SK-N-SH treated with all-trans-retinoic acid at 6 μM for 48 hours (cell line): ENCODE results near the gene SEC62.

Experiments
- ATAC-seq: fragments of 200-7000 bp; cut with Tn5 transposase; 3 replicates; pipeline ENCODE4 v1.9.1; 2020; ENCODE audit warnings: mild to moderate bottlenecking, moderate library complexity
- ARNTL ChIP-seq: fragments of 450-650 bp; formaldehyde crosslinking; IDR thresholded peaks from 2 replicates; pipeline ENCODE4 v1.5.0; 2020; ENCODE audit warnings: low read depth, mild to moderate bottlenecking, moderate library complexity, borderline replicate concordance
- BACH2 ChIP-seq: fragments of 250-450 bp; sonication (Bioruptor Pico); IDR thresholded peaks from 2 replicates; pipeline ENCODE4 v1.9.0; 2021; ENCODE audit warnings: mild to moderate bottlenecking, borderline replicate concordance
- CREB5 ChIP-seq: fragments of 250-450 bp; sonication (Bioruptor Pico); IDR thresholded peaks from 2 replicates; pipeline ENCODE4 v1.5.1; 2020; ENCODE audit warnings: low read depth, mild to moderate bottlenecking, moderate library complexity
- CSDC2 ChIP-seq: fragments of 250-450 bp; sonication (Bioruptor Pico); IDR thresholded peaks from 2 replicates; pipeline ENCODE4 v1.5.0; 2020; ENCODE audit warnings: mild to moderate bottlenecking, moderate library complexity
- CSRNP3 ChIP-seq: fragments of 250-450 bp; sonication (Bioruptor Pico); IDR thresholded peaks from 2 replicates; pipeline ENCODE4 v1.5.1; 2021; ENCODE audit warnings: mild to moderate bottlenecking, moderate library complexity
- GLIS3 ChIP-seq: fragments of 250-450 bp; sonication (Bioruptor Pico); IDR thresholded peaks from 2 replicates; pipeline ENCODE4 v1.5.0; 2020; ENCODE audit warnings: mild to moderate bottlenecking, moderate library complexity
- ISL1 ChIP-seq: fragments of 250-450 bp; sonication (Bioruptor Pico); IDR thresholded peaks from 2 replicates; pipeline ENCODE4 v2.1.2; 2022; ENCODE audit warnings: mild to moderate bottlenecking, moderate library complexity
- OSR1 ChIP-seq: fragments of 250-450 bp; sonication (Bioruptor Pico); IDR thresholded peaks from 2 replicates; pipeline ENCODE4 v1.8.0; 2022; ENCODE audit warnings: moderate library complexity, mild to moderate bottlenecking, inconsistent platforms
- PATZ1 ChIP-seq: fragments of 250-450 bp; sonication (Bioruptor Pico); IDR thresholded peaks from 2 replicates; pipeline ENCODE4 v1.8.0; 2020; ENCODE audit warnings: mild to moderate bottlenecking, moderate library complexity, borderline replicate concordance
- PPARA ChIP-seq: fragments of 250-450 bp; sonication (Bioruptor Pico); IDR thresholded peaks from 2 replicates; pipeline ENCODE4 v1.5.0; 2020; ENCODE audit warnings: mild to moderate bottlenecking, borderline replicate concordance
- RARB ChIP-seq: fragments of 250-450 bp; sonication (Bioruptor Pico); IDR thresholded peaks from 2 replicates; pipeline ENCODE4 v1.8.0; 2021; ENCODE audit warnings: mild to moderate bottlenecking, moderate library complexity
- TCF4 ChIP-seq: fragments of 250-450 bp; sonication (Bioruptor Pico); IDR thresholded peaks from 2 replicates; pipeline ENCODE4 v1.8.0; 2021; ENCODE audit warnings: mild to moderate bottlenecking, moderate library complexity, borderline replicate concordance
- TOX ChIP-seq: fragments of 250-450 bp; sonication (Bioruptor Pico); IDR thresholded peaks from 2 replicates; pipeline ENCODE4 v1.8.0; 2021; ENCODE audit warnings: mild to moderate bottlenecking, moderate library complexity, borderline replicate concordance
- TSHZ2 ChIP-seq: fragments of 250-450 bp; sonication (Bioruptor Pico); IDR thresholded peaks from 2 replicates; pipeline ENCODE4 v1.5.0; 2020; ENCODE audit warnings: mild to moderate bottlenecking, moderate library complexity
- ZC3H10 ChIP-seq: fragments of 250-450 bp; sonication (Bioruptor Pico); IDR thresholded peaks from 2 replicates; pipeline ENCODE4 v1.5.1; 2021; ENCODE audit warnings: mild to moderate bottlenecking, moderate library complexity
- ZFP3 ChIP-seq: fragments of 250-450 bp; sonication (Bioruptor Pico); IDR thresholded peaks from 2 replicates; pipeline ENCODE4 v1.5.0; 2020; ENCODE audit warnings: mild to moderate bottlenecking, moderate library complexity
- ZFP30 ChIP-seq: fragments of 450-650 bp; formaldehyde crosslinking; IDR thresholded peaks from 2 replicates; pipeline ENCODE4 v1.5.0; 2022; ENCODE audit warnings: mild to moderate bottlenecking, moderate library complexity
- ZNF565 ChIP-seq: fragments of 450-650 bp; formaldehyde crosslinking; conservative IDR thresholded peaks from 2 replicates; pipeline ENCODE4 v1.5.0; 2020; ENCODE audit warnings: low read depth, mild to moderate bottlenecking, moderate library complexity
- ZNF70 ChIP-seq: fragments of 450-650 bp; formaldehyde crosslinking; IDR thresholded peaks from 2 replicates; pipeline ENCODE4 v1.5.0; 2020; ENCODE audit warnings: mild to moderate bottlenecking, moderate library complexity
- TF ChIP-seq, protein P1 (sequence below): fragments of 250-450 bp; sonication (Bioruptor Pico); IDR thresholded peaks from 2 replicates; pipeline ENCODE4 v1.8.0; 2021; ENCODE audit warnings: low read depth, mild to moderate bottlenecking, moderate library complexity, borderline replicate concordance

SEC62 gene

DNA sequence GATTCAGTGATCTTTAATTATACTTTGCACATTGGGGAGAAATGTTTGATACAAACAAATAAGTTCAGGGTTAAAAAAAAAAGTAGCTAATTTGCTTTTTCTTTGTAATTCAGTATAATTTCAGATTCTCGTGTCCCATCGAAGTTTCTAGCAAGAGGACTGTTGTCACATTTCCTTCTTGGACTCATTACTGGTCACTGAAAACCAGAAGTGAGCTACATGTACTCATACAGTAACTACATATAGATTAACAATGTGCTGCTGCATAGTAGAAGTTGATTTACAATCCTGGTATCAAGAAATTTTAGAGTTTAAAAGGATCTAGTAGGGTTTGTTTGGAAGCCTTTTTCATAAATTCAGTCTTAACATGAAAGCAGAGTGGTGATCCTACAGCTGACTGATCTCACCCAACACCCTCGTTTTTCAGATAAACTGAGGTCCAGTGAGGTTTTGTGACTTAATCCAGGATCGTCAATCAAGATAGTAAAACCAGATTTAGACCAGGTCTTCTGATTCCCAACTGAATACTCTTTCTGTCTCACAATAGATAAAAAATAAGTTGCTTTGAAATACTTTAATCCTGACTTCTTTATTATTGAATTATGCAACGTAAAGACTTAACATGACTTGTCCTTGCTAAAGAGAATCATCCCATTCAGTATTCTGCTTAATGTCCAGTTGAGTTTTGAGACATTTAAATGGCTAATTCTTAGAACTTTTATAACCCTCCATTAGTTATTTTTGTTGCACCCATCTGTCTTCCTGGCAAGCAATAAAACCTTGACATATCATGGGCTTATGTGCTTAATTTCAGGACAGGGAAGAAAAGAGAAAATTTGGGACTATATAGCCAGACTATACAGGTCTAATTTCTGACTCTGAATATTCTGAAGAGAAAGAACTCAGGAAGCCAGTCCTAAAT, 2.8 kb downstream of the SEC62 start (continued):
- no peak for TF ChIP-seq TSHZ2 (CRISPR knock-in tag)
- no peak for TF ChIP-seq ARNTL (CRISPR knock-in tag)
- no peak for TF ChIP-seq CREB5 (CRISPR knock-in tag)
- no peak for TF ChIP-seq CSDC2
- no peak for TF ChIP-seq ZNF70
- TF ChIP-seq ZNF565 (CRISPR knock-in tag), result no peak
- no peak for TF ChIP-seq CSRNP3 (CRISPR knock-in tag)
- TF ChIP-seq, all 23 proteins: peak for 0

DNA sequence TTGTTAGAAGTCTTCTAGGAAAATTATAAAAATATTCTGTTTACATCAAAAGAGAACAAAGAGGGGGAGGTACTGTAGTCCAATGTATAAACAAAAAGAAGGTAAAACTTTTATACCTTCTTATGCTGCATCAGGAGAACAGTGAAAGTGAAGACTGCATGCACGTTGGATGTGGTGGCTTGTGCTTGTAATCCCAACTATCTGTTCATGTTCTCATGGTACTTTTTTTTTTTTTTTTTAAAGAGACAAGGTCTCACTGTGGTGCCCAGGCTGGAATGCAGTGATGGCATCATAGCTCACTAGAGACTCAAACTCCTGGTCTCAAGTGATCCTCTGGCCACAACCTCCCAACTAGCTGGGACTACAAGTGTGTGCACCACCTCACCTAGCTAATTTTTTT, 4.2 kb downstream of the SEC62 start:
- TF ChIP-seq TOX (no peak), BACH2 (CRISPR knock-in tag) (no peak), CREB5 (CRISPR knock-in tag) (no peak), ISL1 (CRISPR knock-in tag) (no peak), ZNF70 (no peak), ZC3H10 (CRISPR knock-in tag) (no peak), ZFP3 (CRISPR knock-in tag) (no peak), TCF4 (CRISPR knock-in tag) (no peak), TSHZ2 (CRISPR knock-in tag) (no peak), PPARA (CRISPR knock-in tag) (no peak)
- ATAC-seq, result no peak

DNA sequence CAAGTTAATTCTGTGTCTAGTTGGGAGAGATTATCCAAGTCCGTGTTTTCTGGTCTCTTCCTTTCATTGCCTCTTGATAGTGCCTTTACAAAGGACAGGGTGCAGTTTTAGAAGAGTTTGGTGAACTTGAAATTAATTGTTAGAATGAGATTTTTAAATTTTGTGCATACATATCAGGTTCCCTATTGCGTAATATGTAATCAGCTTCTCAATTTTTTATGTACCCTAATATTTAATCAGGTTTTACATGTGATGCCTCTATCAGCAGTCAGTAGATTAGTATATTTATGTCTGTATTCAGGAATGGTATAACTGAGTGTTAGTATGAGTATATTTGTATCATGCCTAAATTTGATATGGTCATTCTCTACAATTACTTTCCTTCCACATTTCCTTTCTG, 4.9 kb downstream of the SEC62 start:
- no peak for ATAC-seq
- TF ChIP-seq ZNF565 (CRISPR knock-in tag), result no peak
- no peak for TF ChIP-seq PPARA (CRISPR knock-in tag)
- no peak for TF ChIP-seq ZFP3 (CRISPR knock-in tag)
- TF ChIP-seq PATZ1 (CRISPR knock-in tag), result no peak
- no peak for TF ChIP-seq GLIS3
- TF ChIP-seq RARB (CRISPR knock-in tag), result no peak
- TF ChIP-seq OSR1 (CRISPR knock-in tag), result no peak
- TF ChIP-seq, protein P1, sequence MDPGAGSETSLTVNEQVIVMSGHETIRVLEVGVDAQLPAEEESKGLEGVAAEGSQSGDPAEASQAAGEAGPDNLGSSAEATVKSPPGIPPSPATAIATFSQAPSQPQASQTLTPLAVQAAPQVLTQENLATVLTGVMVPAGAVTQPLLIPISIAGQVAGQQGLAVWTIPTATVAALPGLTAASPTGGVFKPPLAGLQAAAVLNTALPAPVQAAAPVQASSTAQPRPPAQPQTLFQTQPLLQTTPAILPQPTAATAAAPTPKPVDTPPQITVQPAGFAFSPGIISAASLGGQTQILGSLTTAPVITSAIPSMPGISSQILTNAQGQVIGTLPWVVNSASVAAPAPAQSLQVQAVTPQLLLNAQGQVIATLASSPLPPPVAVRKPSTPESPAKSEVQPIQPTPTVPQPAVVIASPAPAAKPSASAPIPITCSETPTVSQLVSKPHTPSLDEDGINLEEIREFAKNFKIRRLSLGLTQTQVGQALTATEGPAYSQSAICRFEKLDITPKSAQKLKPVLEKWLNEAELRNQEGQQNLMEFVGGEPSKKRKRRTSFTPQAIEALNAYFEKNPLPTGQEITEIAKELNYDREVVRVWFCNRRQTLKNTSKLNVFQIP, result no peak
- TF ChIP-seq CREB5 (CRISPR knock-in tag), result no peak
- no peak for TF ChIP-seq ZFP30 (CRISPR knock-in tag)
